Muscle layer of colon (tissue), 2 donors: ENCODE results near the gene HOXB13.

ENCODE experiments used
- H3K27ac ChIP-seq: one replicate; pipeline ENCODE4 v1.7.0; 2013; ENCODE audit warnings: low read depth, mild to moderate bottlenecking, low read length, moderate library complexity
- H3K27me3 ChIP-seq, 2 donors: one replicate each; pipeline ENCODE4 v1.7.0; 2013; ENCODE audit warnings: low read length in 2 of 2, mild to moderate bottlenecking in 2 of 2; ENCODE audit not compliant: insufficient read depth in 2 of 2, control insufficient read depth in 1 of 2
- H3K36me3 ChIP-seq: one replicate; pipeline ENCODE4 v1.7.0; 2013; ENCODE audit warnings: mild to moderate bottlenecking, low read length; ENCODE audit not compliant: insufficient read depth
- H3K4me1 ChIP-seq: one replicate; pipeline ENCODE4 v1.7.0; 2013; ENCODE audit warnings: mild to moderate bottlenecking, low read length; ENCODE audit not compliant: insufficient read depth
- H3K4me3 ChIP-seq, 2 donors: one replicate each; pipeline ENCODE4 v1.7.0; 2013; ENCODE audit warnings: low read length in 2 of 2, low read depth in 1 of 2, mild to moderate bottlenecking in 1 of 2, moderate library complexity in 1 of 2
- H3K9ac ChIP-seq: one replicate; pipeline ENCODE4 v1.7.0; 2013; ENCODE audit warnings: low read length
- H3K9me3 ChIP-seq: one replicate; pipeline ENCODE4 v1.7.0; 2013; ENCODE audit warnings: mild to moderate bottlenecking, low read length
- donor health status: abdominal sarcoma.
- donor health status: Adenocarcinoma of cecum.

HOXB13 gene

DNA sequence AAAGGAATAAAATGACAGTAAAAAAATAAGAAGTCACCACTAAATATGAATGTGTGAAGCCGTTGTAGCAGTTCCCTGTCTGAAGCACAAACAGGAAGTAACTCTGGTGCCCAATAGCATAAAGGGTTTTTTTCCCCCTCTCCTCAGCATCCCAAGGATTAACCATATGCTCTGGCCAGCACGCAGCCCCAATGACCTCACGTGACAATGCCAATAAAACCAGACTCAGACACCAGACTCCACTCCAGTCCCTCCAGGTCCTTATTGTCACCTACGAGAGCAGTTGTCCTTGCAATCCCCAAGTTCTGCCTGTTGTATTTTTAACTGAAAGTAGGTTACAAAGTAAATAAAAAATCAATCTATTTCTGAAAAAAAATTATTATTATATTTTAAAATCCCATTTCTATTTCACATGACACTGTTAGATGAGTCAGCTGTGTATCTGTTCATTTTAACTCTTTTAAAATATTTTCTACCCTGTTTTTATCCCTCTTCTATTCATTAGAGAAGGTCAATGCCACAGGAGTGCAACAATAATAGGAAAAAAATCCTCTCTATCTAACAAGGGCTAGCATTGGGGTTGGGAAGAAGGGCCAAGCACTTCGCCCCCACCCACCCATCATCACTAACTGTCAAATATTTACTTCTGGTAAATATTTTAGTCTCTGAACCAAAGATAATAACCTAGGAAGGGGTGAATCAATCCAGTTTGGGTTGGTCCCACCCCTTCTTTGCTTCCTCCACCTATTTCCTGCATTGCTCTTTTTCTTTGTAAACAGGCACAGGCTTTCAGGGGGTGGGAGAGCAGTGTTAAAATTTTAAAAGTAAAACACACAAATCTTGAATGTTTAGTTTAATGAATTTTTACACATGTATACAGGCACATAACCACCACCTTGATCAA, 12.8 kb downstream of the HOXB13 start:
- Histone ChIP-seq H3K9ac (no peak overlapping the region), H3K4me3 (no peak overlapping the region), H3K9me3 (no peaks in the 10 kb centered on the region), H3K4me1 (peaks cover 12% of the 10 kb centered on the region), H3K27me3 (peaks cover 47 to 76% of the 10 kb centered on the region in 2 donors), H3K36me3 (no peaks in the 10 kb centered on the region), H3K27ac (no peak overlapping the region)

DNA sequence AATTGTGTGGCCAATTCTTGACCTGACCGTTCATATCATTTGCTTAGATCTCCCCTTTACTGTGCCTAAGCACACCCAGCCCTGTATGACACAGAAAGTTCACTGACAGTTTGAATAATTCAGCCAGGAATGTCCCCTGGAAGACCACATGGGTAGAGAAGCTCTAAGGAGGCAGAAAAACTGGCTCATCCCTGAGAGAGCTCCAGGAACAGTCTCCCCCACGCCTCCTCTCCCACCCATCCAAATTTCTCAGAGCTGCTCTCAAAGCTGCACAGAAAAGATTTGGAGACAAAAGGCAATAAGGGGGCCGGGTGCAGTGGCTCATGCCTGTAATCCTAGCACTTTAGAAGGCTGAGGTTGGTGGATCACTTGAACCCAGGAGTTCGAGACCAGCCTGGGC, 17.4 kb downstream of the HOXB13 start:
- Histone ChIP-seq H3K36me3 (no peaks in the 10 kb centered on the region), H3K4me3 (no peak overlapping the region), H3K4me1 (no peaks in the 10 kb centered on the region), H3K9me3 (no peaks in the 10 kb centered on the region), H3K9ac (no peak overlapping the region), H3K27me3 (peaks cover 3 to 35% of the 10 kb centered on the region in 2 donors), H3K27ac (no peak overlapping the region)

DNA sequence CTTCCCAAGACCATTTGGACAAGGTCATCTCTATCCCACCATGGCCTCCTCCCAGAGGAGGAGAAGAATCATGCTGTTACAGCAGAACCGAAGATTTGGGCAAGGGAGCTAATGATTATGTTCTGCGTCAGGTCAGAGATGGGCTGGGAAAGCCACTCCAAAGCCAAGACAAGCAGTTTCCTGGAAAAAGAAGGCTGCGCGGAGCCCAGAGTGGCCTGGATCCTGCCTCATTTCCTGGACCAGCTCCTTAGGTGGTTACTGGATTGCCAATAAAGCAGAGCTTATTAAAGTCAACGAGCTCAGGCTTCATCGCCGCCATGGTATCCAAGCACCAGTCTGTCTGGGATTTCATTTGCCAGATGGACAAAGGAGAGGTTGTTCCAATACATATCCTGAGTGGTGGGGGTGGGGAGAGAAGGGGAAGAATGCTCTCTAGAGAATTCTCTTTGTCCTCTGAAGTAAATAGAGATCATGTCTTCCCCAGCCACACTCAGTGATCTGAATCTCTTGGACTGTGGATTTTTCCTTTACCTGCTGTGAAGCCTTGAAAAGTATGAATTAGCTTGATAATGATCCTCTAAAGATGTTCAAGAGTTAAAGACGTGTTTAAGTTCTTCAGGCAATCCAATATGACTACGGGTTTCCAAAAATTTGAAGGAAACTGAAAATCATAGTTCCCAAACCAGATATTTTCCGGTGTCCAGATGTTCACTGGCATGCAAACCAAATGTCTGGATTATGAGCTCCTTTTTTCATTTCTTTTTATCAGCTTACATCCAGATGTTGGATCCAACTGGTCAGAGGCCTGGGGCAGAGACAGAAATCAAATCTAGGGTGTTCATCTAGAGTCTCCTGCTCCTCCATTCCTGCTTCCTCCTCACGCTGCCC, 23.9 kb downstream of the HOXB13 start:
- no peak overlapping the region for H3K27ac ChIP-seq
- no peaks in the 10 kb centered on the region for H3K4me1 ChIP-seq
- H3K27me3 ChIP-seq = peaks cover 0 to 12% of the 10 kb centered on the region in 2 donors
- H3K36me3 ChIP-seq = no peaks in the 10 kb centered on the region
- no peak overlapping the region for H3K4me3 ChIP-seq
- no peaks in the 10 kb centered on the region for H3K9me3 ChIP-seq
- H3K9ac ChIP-seq = no peak overlapping the region

DNA sequence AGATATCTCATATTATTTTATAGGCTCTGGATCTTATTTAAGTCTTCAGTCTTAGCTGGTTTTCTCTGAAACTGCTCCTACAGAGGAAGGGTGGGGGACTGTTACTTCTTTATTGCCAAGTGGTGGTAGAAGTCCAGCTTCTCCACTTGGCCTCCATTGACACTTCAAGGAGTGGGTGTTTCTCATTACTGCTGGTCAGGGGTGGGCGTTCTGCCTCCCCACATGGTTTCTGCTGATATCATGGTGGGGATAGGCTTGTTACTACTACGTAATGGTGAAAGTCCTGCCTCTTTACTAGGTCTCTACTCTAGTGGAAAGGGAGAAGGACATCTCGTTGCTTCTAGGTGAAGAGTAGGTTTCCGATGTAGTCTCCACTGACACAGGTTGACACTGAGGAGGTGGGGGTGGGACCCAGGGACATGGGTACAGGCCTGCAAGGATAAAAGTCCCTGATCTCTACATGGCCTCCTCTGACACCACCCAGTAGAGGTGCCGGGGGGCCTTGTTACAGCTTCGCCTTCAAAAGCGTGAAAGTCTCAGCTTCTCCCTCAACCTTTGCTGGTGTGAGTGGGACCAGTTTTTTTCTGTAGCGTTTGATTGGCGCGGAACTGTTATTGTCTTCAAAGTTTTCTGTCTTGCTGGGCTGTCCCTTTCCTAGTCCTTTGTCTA, 26.6 kb downstream of the HOXB13 start:
- Histone ChIP-seq H3K4me1 (no peaks in the 10 kb centered on the region), H3K4me3 (no peak overlapping the region), H3K9ac (no peak overlapping the region), H3K36me3 (no peaks in the 10 kb centered on the region), H3K9me3 (no peaks in the 10 kb centered on the region), H3K27me3 (peaks cover 0 to 12% of the 10 kb centered on the region in 2 donors), H3K27ac (no peak overlapping the region)

DNA sequence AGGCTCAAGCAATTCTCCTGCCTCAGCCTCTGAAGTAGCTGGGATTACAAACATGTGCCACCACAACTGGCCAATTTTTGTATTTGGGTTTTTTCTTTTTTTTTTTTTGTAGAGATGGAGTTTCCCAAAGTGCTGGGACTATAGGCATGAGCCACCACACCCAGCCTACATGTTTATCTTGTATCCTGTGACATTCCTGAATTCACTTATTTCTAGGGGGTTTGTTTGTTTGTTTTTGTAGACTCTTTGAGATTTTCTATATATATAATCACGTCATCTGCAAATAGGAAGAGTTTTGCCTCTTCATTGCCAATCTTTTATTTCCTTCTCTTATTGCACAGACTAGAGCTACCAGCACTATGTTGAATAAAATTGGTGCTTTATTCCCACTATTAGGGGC, 35.4 kb downstream of the HOXB13 start:
- Histone ChIP-seq H3K27ac (no peak overlapping the region), H3K4me1 (no peaks in the 10 kb centered on the region), H3K27me3 (no peaks in the 10 kb centered on the region), H3K4me3 (no peak overlapping the region), H3K36me3 (no peaks in the 10 kb centered on the region), H3K9me3 (no peaks in the 10 kb centered on the region), H3K9ac (no peak overlapping the region)

DNA sequence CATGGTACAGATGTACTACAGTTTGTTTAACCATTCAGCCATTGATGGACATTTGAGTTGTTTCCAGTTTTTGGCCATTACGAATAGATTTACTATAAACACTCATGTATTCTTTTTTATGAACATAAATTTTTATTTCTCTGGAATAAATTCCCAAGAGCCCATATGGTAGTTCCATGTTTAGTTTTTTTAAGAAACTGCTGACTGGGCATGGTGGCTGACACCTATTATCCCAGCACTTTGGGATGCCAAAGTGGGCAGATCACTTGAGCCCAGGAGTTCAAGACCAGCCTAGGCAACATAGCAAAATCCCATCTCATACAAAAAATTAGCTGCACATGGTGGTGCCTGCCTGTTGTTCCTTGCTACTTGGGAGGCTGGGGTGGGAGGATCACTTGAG, 36.5 kb downstream of the HOXB13 start:
- Histone ChIP-seq H3K9me3 (no peaks in the 10 kb centered on the region), H3K27ac (no peak overlapping the region), H3K9ac (no peak overlapping the region), H3K4me1 (no peaks in the 10 kb centered on the region), H3K27me3 (no peaks in the 10 kb centered on the region), H3K4me3 (no peak overlapping the region), H3K36me3 (no peaks in the 10 kb centered on the region)

DNA sequence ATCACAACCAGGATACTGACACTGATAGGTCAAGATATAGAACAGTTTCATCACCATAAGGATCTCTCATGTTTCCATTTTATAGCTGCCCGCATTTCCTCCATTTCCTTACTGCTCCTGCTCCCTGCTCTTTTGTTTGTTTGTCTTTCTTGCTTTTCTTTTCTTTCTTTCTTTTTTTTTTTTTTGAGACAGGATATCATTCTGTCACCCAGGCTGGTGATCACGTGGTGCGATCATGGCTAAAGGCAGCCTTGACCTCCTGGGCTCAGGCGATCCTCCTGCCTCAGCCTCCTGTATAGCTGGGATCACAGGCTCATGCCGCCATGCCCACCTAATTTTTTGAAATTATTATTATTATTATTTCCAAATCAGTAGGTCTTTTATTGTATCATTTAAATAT, 37.9 kb downstream of the HOXB13 start:
- H3K27ac ChIP-seq = no peak overlapping the region
- H3K4me1 ChIP-seq = no peaks in the 10 kb centered on the region
- H3K9me3 ChIP-seq = no peaks in the 10 kb centered on the region
- no peaks in the 10 kb centered on the region for H3K27me3 ChIP-seq
- H3K9ac ChIP-seq = no peak overlapping the region
- no peaks in the 10 kb centered on the region for H3K36me3 ChIP-seq
- no peak overlapping the region for H3K4me3 ChIP-seq

DNA sequence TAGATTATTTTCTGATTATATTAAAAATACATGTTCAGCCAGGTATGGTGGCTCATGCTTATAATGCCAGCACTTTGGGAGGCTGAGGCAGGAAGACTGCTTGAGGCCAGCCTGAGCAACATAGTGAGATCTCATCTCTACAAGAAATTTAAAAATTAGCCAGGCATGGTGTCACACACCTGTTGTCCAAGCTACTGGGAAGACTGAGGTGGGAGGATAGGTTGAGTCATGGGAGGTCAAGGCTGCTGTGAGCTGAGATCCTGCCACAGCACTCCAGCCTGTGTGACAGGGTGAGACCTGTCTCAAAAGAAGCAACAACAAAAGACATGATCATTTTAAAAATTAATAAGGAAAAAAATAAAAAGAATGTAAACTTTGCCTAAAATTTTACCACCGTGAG, 46.9 kb downstream of the HOXB13 start:
- Histone ChIP-seq H3K4me1 (no peaks in the 10 kb centered on the region), H3K9ac (no peak overlapping the region), H3K27ac (no peak overlapping the region), H3K36me3 (no peaks in the 10 kb centered on the region), H3K9me3 (no peaks in the 10 kb centered on the region), H3K4me3 (no peak overlapping the region), H3K27me3 (peaks cover 6 to 26% of the 10 kb centered on the region in 2 donors)

DNA sequence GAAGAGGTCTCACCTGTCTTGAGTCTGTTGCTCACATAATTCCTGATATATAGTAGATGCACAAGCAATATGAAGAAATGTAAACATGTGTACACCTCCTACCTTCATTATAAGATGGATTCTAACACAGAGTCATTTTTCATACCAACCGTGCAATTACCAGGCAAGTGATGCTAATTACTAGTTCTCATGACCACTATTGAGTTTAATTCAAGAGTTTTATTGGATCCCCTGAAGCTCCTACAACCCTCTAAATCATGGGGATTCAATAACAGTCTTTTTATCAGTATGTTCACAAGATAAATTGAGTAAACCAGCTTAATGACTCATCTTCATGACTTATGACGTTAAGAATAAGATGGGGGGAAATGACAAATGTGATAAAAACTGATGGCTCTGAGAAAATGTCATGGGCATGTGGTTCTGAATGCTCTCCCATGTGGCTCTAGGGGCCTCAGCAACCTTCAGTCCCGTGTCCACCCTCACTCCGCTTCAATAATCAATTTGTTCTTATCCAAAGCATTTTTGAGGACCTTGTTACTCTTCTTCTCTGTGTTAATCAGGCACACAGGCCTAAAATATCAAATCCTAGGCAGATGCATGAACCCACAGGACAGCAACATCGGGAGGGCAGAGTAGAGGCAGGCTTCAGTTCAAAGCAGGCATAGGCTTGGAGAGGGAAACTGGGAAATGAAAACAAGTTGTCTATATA, 49.0 kb downstream of the HOXB13 start:
- peaks cover 6 to 26% of the 10 kb centered on the region in 2 donors for H3K27me3 ChIP-seq
- no peak overlapping the region for H3K4me3 ChIP-seq
- H3K27ac ChIP-seq = no peak overlapping the region
- no peaks in the 10 kb centered on the region for H3K4me1 ChIP-seq
- H3K9ac ChIP-seq = no peak overlapping the region
- no peaks in the 10 kb centered on the region for H3K36me3 ChIP-seq
- H3K9me3 ChIP-seq = no peaks in the 10 kb centered on the region

DNA sequence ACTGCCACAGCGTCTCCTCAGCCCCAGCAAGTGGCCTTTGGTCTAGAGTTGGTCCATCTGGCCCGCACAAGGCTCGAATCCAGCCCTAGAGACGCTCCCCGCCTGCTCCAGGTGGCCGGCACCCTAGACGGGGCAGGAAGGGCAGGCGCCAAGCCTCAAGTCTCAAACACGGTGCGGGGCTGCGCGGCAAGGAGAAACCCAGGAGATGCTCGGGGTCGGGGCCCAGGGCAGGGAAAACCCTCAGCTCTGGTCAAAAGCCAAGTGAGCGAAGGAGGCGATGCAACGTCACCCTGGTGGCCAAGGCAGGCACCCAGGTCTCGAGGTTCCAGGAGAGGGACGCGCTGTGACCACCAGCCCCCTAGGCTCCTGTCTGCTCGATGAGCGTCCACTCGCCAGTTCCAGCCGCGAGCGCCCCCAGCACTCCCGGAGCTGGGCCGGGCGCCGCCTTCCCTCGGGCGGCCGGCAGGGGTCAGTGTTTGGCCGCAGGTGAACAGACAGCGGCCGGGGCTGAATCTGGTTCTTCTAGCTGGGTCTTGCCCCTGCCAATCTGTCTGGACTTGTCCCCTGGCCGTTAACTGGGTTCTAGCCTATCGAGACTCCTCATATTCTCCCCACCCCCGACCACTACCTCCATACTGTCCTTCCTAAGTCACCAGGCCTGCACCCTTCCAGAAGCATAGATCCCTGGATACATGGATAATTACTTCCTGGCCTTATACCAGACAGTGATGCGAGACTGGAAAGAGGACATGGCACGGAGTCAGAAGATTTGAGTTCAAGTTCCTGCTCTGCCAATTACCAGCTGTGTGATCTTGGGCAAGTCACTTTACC, 50.2 kb downstream of the HOXB13 start:
- H3K9ac ChIP-seq = no peak overlapping the region
- no peaks in the 10 kb centered on the region for H3K4me1 ChIP-seq
- no peaks in the 10 kb centered on the region for H3K36me3 ChIP-seq
- H3K27me3 ChIP-seq = peaks cover 6 to 26% of the 10 kb centered on the region in 2 donors
- H3K4me3 ChIP-seq = no peak overlapping the region
- H3K9me3 ChIP-seq = no peaks in the 10 kb centered on the region
- H3K27ac ChIP-seq = no peak overlapping the region
